HL-60/S4 treated with retinoic acid at 250 ng/mL for 4 days and 3 days (cell line): ENCODE data around the gene CCDC8.
"Not testable (repeated sequence)": the region's sequence is repeated elsewhere in the genome, so short reads cannot be mapped to it uniquely, and the experiment has no call there.

ENCODE experiments used
- in situ Hi-C: fragments of 300-500 bp; cut with MboI; formaldehyde crosslinking; loops from 2 replicates; pipeline ENCODE4 v1.7.0; 2022; ENCODE audit warnings: low sequenced_read_pairs

CCDC8 gene

DNA sequence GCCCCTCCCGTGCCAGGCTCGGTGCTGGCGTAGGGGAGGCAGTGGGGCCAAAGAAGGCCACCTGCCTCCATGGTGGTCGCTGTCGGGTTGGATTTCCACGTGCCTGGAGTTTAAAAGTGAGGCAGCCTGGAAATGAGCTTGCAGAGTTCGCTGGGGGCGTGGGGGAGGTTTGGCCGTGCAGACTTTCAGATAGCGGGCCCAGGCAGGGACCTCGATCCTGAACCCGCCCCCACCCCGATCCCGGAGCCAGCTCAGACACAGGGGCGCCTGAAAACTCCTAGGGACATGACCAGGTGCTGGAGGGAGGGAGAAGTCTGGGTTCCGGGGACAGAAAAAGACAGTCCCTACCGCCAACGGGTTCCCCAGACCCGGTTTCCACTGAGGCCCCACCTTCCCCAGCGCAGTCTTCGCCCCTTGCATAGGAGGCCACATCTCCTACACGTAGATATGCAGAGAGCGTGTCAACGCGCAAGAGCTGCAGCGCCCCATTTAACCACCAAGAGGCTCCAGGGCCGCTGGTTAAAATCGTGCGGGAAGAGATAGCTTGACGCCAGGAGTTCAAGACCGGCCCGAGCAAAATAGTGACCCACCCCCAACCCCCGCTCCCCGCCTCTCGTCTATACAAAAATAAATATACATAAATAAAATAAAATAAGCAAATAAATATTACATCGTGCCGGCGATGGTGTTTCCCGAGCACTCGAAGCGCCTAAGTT, 8.5 kb downstream of the CCDC8 start:
- in situ Hi-C loops: loop anchor here (10.0 kb wide), 1 partner anchor 100 kb away; no protein-coding TSS in a partner anchor

DNA sequence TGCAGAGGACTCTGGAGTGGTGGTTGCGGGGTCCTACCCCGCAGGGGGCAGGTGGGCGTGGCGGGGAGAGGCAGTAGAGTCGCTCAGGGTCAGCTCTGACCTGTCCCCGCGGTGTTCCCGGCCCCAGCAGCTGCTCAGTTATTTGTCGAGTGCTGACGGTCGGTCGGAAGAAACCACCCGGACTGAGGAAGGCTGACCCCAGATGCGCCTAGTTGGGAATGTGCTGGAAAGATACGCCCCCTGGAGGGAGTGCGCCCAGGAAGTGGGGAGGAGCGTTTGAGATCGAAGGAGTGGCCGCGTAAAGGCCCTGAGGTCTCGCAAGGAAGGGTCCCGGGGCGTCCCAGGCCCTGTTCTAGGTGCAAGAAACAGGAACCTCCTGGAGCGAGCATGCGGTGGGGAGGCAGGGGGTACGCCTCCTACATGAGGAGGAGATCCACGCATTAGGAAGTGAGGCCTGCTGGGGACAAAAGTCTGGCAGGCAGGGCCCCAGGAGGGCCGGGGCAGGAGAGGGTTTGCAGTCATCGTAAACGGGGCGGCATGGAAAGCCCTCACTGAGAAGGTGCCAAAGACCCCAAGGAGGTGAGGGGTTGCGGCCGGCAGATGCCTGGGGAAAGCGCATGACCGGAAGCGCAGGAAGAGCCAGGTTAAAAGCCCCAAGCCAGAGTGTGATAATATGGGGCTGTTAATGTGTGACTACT, 9.2 kb downstream of the CCDC8 start:
- in situ Hi-C loops: loop anchor here (10.0 kb wide), 1 partner anchor 101 kb away; no protein-coding TSS in a partner anchor

DNA sequence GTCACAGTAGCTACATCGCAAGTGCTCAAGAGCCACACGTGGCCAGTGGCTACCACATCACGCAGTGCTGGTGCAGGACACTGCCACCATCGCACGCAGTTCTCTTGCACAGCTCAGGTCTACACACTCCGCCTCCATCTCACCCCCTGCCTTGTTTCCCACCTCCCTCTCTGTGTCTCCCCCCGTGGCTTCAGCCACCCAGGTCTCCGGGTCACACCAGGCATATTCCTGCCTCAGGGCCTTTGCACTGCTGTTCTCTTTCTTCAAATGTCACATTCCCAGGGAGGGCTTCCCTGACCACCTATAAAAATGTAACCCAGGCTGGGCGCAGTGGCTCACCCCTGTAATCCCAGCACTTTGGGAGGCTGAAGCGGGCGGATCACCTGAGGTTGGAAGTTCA, 10.6 kb downstream of the CCDC8 start:
- in situ Hi-C loops: loop anchor here (10.0 kb wide), 1 partner anchor 102 kb away; no protein-coding TSS in a partner anchor

DNA sequence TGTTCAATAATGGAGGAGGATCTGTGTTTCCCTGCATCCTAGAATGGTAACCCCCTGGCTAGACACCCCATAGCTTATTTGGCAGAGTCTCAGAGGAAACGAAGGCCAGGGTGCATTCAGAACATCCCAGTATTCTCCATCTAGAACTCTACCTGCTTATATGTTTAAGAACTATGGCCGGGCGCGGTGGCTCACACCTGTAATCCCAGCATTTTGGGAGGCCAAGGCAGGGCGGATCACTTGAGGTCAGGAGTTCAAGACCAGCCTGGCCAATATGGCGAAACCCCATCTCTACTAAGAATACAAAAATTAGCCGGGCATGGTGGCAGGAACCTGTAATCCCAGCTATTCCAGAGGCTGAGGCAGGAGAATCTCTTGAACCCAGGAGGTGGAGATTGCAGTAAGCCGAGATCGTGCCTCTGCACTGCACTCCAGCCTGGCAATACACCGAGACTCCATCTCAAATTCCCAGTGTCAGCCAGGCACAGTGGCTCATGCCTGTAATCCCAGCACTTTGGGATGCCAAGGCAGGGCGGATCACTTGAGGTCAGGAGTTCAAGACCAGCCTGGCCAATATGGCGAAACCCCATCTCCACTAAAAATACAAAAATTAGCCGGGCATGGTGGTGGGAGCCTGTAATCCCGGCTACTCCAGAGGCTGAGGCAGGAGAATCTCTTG, 15.4 kb downstream of the CCDC8 start:
- in situ Hi-C loops: not testable (repeated sequence)

DNA sequence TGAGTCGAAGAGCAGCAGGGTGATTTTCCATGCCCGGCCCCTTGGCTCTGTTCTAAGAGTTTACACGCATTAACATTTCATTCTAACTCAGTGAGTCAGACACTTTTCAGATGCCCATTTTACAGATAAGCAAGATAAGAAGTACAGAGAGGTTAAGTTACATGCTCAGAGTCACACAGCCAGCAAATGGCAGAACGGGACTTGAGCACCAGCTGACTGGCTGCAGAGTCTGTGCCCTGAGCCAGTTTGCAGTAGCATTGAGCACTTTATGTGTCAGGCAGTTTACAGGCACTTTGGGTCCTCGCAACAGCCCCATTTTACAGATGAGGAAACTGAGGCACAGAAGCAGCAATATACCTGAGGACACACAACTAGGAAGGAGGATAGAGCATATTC, 19.0 kb downstream of the CCDC8 start:
- in situ Hi-C loops: no loop called here

DNA sequence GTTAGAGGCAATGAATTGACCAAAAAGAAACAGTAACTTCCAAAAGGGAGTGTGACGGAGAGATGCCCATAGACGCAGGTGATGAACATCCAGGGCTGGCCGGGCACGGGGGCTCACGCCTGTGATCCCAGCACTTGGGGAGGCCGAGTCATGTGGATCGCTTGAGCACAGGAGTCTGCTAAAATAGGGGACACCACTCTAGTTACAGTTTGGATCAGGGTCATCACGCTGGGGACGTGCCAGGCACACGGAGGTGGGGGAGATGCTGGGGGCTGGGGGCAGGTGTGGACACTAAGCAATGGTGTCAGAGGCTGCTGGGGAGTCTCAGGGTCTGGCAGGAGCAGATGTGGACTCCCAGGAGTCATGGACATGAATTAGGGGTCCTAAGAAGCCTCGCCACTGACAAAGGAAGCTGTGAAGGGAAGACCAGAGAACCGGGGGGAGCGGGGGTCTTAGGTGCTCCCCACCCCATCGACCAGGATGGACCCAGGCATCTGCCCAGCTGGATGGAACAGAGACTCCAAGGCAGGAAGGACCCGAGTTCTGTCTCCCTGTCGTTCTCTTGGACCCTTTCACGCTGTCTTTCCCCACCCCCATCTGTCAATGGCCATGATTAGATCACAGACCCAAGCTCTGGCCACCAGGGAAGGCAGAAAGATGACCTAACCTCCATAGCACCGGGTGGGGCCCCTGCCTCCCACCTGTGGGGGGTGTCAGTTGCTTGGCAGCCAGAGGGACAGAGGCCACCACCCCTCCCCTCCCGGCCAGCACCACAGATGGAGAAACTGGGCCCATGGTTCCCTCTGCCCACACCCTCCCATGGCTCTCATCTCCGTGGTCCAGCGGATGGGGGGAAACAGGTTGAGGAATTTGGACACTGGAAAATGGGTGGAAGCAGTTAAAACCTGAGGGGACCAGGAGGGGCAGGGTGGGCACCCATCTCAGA, 19.6 kb downstream of the CCDC8 start:
- in situ Hi-C loops: no loop called here

DNA sequence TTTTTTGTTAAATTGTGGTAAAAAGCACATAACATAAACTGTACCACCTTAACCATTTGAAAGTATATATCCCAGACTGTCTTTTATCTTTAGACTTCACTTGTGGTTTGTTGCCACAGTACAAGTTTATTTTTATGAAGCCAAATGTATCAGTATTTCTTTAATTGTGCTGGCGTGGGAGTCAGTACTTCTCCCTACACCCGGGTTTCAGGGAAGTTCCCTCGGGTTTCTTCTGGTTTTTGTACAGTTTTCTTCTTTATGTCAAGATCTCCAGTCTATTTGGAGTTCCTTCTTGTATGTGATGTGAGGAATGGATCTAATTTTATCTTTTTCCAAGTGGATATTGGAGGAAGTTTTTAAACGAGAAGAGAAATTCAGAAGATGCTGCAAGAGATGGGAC, 20.5 kb downstream of the CCDC8 start:
- in situ Hi-C loops: no loop called here

DNA sequence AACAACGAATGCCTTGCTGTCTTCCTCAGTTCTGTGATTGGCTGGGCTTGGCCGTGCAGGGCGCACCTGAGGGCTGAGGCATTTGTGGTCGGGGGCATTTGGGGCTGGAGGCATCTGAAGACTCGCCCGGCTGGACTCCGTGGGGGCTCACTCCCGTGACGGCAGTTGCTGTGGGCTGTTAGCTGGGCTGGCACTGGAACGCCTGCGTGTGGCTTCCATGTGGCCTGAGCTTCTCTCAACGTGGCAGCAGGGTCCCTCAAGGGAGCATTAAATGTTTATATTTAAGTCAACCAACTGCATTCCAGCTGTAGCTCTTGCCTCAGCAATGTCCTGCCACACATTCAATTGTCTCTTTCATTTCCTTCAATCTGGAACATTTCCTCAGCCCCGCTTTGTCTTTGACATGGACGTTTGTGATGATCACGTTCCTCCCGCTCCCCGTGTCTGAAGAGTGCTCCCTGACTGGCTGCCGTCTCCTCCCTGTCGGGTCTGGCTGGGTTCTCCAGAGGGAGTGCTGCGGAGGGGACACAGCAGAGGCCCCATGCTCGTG, 21.0 kb downstream of the CCDC8 start:
- in situ Hi-C loops: no loop called here

DNA sequence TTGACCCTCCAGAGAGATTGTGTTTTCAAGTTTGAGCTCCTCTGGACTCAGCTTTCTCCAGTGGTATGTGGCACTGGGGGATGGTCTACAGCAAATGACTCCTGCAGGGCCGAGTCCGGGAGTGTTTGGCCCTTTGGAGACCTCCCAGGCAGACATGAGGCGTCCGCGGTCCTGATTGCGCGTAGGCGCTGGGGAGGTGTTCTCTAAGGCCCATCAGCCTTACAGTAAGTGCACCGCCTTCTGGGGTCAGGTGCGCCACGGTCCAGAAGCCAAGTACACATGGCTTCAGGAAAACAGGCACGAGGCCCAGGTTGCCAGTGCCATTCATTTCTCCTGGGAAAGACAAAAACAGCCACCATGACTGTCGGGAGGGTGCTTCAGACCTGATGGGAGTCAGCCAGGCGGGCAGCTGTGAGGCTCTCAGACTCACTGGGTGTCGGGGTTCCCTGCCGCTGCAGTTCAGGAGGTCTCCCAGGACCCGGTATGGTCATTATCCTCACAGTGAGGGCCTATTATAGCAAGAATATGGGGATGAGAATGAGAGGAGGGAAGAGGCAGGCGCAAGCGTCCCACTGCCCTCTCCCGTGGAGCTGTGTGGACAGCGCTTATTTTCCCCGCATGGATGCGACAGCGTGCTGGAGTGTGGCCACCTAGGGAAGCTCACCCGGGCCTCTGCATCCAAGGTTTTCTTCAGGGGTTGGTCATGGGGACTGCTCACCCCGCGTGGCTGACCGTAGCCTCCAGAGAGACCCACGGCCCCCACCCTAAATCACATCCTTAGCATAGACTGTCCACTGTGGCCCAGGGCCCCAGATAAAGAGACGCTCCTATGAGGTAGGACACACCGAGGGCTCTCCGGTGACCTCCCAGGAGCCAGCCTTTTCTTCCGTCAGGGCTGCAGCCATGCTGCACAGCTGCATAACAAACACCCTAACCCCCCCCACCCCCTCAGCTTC, 21.8 kb downstream of the CCDC8 start:
- in situ Hi-C loops: no loop called here

DNA sequence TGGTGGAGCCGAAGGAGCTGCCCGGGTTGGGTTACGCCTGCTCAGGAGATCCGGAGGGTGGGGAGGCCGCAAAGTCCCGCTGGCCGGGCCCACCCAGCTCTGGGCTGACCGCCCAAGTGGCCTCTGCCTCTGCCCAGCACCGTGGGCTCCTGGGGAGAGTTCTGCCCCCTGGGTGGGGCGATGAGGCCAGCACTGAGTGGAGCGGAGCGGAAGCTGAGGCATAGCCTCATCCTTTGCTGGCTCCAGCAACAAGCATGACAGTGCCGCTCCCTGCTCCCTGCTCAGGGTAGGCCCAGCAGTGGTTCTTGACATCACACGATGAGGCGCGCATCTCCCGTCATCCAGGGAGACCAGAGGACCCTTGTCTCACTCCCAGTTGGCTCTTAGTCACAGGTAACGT, 22.5 kb downstream of the CCDC8 start:
- in situ Hi-C loops: no loop called here

DNA sequence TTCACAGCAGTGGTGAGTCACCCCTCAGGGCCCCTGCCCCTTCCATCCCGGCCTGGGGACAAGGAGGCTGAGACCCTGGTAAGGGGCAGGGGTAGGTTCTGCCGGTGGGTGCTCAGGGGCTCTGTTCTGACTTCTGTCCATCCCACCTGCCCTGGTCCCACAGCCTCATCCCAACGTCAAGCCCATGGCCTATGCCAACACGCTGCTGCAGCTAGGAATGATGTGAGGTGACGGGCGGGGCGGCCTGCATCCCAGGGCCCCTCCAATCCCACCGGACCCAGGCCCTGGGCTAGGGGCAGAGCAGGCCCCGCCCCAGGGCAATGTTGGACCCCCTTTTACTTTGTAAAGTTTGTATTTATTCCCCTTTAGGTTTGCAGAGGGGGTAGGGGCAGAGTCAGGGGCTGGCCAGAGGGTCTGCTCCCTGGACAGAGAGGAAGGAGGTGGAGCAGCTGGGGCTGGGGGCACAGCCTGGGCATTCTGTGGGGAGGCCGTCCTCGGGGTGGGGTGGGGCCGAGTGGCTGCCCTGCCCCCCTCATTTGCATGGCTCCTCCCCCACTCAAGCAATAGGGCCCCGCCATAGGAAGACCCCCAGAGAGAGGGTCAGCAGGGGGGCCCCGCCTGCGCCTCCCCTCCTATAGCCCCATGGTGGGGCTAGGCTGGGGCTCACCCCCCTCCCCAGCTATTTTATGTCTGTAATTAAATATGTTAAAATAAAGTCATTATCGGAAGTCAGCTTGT, 23.1 kb downstream of the CCDC8 start:
- in situ Hi-C loops: no loop called here

DNA sequence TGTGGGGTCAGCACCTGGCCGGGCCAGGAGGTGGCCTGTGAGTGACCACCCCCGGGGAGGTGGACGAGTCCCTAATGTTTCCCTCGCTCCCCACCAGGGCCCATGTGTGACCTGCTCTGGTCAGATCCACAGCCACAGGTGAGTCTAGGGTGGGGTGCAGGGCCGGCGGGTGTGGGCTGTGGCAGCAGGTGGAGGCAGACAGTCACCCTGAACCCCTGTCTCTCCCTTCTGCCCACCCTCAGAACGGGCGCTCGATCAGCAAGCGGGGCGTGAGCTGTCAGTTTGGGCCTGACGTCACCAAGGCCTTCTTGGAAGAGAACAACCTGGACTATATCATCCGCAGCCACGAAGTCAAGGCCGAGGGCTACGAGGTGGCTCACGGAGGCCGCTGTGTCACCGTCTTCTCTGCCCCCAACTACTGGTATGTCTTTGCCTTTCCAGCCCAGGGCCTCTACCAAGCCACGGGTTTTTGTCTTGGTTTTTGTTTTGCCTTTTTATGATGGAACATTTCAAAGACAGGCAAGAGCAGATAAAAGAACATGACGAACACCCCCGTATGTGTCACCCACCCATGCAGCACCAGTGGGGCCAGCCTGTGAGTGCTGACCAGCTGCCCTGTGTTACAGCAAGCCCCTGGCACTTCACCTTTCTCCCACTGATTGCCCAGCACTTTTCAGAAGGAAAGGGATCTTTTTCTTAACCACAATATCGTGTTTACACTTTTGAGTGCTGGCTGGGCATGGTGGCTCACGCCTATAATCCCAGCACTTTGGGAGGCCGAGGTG, 24.9 kb downstream of the CCDC8 start:
- in situ Hi-C loops: no loop called here

DNA sequence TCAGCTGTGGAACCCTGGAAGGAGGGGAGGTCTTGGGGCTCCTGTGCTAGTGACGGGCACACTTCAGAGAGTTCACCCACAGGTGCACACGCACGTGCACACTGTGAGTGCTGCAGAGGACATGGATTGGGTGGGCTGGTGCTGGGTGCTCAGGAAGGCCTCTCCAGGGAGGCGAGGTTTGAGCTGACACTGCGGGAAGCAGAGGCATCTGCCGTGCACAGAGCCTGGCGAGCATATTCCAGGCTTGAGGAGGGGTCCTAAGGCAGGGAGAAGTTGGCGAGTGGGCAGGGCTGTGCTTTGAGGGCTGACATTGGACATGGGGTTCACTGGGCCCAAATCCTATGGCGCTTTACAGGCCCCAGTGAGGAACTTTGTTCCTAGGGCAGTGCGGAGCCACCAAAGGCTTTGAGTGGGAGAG, 25.6 kb downstream of the CCDC8 start:
- in situ Hi-C loops: no loop called here

DNA sequence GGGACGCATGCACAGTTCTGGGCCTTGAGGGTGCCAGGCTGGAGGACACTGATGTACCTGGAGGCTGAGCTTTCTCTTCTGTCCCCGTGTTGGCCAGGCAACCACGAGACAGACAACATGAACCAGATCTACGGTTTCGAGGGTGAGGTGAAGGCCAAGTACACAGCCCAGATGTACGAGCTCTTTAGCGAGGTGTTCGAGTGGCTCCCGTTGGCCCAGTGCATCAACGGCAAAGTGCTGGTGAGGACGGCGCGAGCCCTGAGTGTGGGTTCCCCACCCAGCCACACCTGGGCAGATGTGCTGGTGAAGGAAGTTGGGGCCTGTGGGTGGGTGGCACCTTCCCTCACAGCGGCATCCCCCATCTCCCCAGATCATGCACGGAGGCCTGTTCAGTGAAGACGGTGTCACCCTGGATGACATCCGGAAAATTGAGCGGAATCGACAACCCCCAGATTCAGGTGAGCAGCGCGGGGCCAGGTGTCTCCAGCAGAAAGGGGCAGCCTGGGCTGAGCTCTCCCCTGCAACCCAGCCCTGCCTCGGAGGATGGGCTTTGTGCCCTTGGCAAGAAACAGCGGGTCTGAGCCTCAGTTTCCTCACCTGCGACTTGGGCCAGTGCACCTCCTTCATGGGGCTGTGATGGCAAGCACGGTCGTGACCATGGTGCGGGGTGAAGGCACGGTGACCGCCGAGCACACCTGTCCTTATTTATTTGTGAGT, 26.2 kb downstream of the CCDC8 start:
- in situ Hi-C loops: no loop called here

DNA sequence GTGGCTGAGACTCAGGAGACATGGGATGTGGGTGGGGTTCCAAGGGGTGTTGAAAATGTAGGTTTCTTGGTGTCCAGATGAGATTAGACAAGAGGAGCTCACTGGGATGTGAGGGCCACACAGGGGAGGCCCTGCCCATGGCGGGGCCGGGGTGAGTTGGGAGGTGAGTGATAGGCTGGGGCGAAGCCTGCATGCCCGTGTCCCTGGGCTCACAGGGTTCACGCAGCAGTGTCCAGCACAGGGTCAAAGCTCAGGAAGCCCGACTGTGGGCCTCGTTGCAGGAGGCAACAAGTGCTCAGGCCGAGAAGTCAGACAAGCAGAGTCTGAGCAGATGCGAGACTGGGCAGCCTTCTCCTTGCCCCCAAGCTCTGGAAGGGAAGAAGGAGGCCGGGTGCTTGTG, 27.2 kb downstream of the CCDC8 start:
- in situ Hi-C loops: no loop called here

DNA sequence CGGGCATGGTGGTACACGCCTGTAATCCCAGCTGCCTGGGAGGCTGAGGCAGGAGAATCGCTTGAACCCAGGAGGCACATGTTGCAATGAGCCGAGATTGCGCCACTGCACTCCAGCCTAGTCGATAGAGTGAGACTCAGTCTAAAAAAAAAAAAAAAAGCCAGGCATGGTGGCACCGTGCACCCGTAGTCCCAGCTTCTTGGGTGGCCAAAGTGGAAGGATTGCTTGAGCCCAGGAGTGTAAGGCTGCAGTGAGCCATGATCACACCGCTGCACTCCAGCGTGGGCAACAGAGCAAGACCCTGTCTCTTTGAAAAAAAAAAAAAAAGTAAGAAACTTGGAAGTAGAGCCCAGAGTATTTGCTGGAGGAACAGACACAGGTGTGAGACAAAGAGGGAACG, 27.7 kb downstream of the CCDC8 start:
- in situ Hi-C loops: no loop called here

DNA sequence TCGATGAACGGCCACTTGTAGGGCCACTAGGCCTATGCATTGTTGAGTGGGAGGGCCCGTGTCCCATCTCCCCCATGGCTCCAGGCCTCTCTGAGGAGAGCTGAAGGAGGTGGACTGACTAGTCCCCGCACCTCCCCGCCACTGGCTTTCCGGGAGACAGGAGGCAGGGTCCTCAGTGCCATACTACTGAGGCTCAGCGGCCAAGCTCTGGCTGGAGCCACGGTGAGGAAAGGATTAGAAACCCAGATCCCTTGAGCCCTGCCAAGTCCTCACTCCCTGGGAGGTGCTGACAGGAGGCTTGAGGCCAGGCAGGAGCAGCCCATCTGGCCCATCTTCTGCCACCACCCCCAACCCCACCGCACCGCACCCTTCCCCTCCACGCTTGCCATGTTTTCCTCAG, 29.0 kb downstream of the CCDC8 start:
- in situ Hi-C loops: no loop called here
